Fibroblast of skin of back (primary cell): ENCODE results near the gene TFEB.

Experiments
- DNase-seq: peaks from one replicate; pipeline ENCODE4 v3.0.0-alpha.2; 2013

TFEB gene

GRCh38 chr6:41674231-41675000 lies 61.0 kb downstream of the TFEB start:
- DNase-seq = no peak

GRCh38 chr6:41673704-41674000 lies 61.8 kb downstream of the TFEB start:
- no peak for DNase-seq

GRCh38 chr6:41672816-41673703 lies 62.3 kb downstream of the TFEB start:
- no peak for DNase-seq

- no peak for DNase-seq
These were observed 63.4 kb downstream of the TFEB start for GRCh38 chr6:41672016-41672415.

GRCh38 chr6:41671376-41671775 lies 64.0 kb downstream of the TFEB start:
- no peak for DNase-seq

- DNase-seq = no peak
These were observed 64.6 kb downstream of the TFEB start for GRCh38 chr6:41670703-41671360.

- no peak for DNase-seq
These were observed 66.4 kb downstream of the TFEB start for GRCh38 chr6:41668968-41669367.

GRCh38 chr6:41667195-41667594 lies 68.2 kb downstream of the TFEB start:
- DNase-seq = no peak

- DNase-seq = no peak
These were observed 71.1 kb downstream of the TFEB start for GRCh38 chr6:41664271-41664670.

GRCh38 chr6:41663568-41663967 lies 71.8 kb downstream of the TFEB start:
- DNase-seq = no peak

- DNase-seq = no peak
These were observed 75.5 kb downstream of the TFEB start for GRCh38 chr6:41659935-41660334.

GRCh38 chr6:41658636-41659035 lies 76.8 kb downstream of the TFEB start:
- DNase-seq = no peak

- DNase-seq = no peak
These were observed 78.0 kb downstream of the TFEB start for GRCh38 chr6:41657131-41658094.

- DNase-seq = peak; percentile 58
These were observed 79.3 kb downstream of the TFEB start for GRCh38 chr6:41656002-41656691.

- DNase-seq = no peak
These were observed 79.8 kb downstream of the TFEB start for GRCh38 chr6:41655646-41656001.

- no peak for DNase-seq
These were observed 80.2 kb downstream of the TFEB start for GRCh38 chr6:41655176-41655575.

- DNase-seq = no peak
These were observed 80.7 kb downstream of the TFEB start for GRCh38 chr6:41654698-41655151.

GRCh38 chr6:41654151-41654697 lies 81.2 kb downstream of the TFEB start:
- no peak for DNase-seq

GRCh38 chr6:41653691-41654090 lies 81.7 kb downstream of the TFEB start:
- no peak for DNase-seq

- DNase-seq = peak; percentile 50
These were observed 82.3 kb downstream of the TFEB start for GRCh38 chr6:41652866-41653652.
